DND-41 (cell line): ENCODE data around the gene ZSCAN25.

ENCODE experiments used
- ATAC-seq: fragments of 200-7000 bp; cut with Tn5 transposase; 3 replicates; pipeline ENCODE4 v1.9.1; 2021; ENCODE audit warnings: low read depth; ENCODE audit not compliant: insufficient read depth
- DNase-seq: peaks from one replicate; pipeline ENCODE4 v3.0.0-alpha.2; 2020
- H2AFZ ChIP-seq: 2 replicates; pipeline ENCODE4 v1.6.0; 2012; ENCODE audit warnings: low read depth, low read length
- H3K27ac ChIP-seq: 2 replicates; pipeline ENCODE4 v1.5.1; 2012; ENCODE audit warnings: low read length, inconsistent platforms
- H3K27me3 ChIP-seq: fragments of 200-600 bp; sonication (generic); 2 replicates; pipeline ENCODE4 v1.6.0; 2012; ENCODE audit warnings: low read length, mild to moderate bottlenecking, inconsistent platforms; ENCODE audit not compliant: insufficient read depth, poor library complexity
- H3K36me3 ChIP-seq: 2 replicates; pipeline ENCODE4 v1.5.1; 2012; ENCODE audit warnings: low read length, inconsistent platforms; ENCODE audit not compliant: insufficient read depth
- H3K4me1 ChIP-seq: 2 replicates; pipeline ENCODE4 v1.5.1; 2012; ENCODE audit warnings: mild to moderate bottlenecking, low read length; ENCODE audit not compliant: insufficient read depth
- H3K4me2 ChIP-seq: 2 replicates; pipeline ENCODE4 v1.6.0; 2012; ENCODE audit warnings: mild to moderate bottlenecking, moderate library complexity, low read length, inconsistent platforms; ENCODE audit not compliant: insufficient read depth
- H3K4me3 ChIP-seq, 2 experiments: fragments of 200-600 bp in 1 of 2; shearing (Covaris generic) in 1 of 2; 2 replicates each; pipeline ENCODE4 v1.5.1; 2012 to 2016; ENCODE audit warnings: inconsistent platforms in 2 of 2, low read length in 2 of 2, mild to moderate bottlenecking in 2 of 2, low read depth in 1 of 2, moderate library complexity in 1 of 2
- H3K79me2 ChIP-seq: 2 replicates; pipeline ENCODE4 v1.6.0; 2012; ENCODE audit warnings: low read length, inconsistent platforms; ENCODE audit not compliant: insufficient read depth
- H3K9ac ChIP-seq: 2 replicates; pipeline ENCODE4 v1.6.0; 2012; ENCODE audit warnings: low read depth, mild to moderate bottlenecking, inconsistent platforms, low read length, moderate library complexity
- H3K9me3 ChIP-seq: 2 replicates; pipeline ENCODE4 v1.5.1; 2012; ENCODE audit warnings: low read length, moderate library complexity, mild to moderate bottlenecking, inconsistent platforms; ENCODE audit not compliant: insufficient read depth, severe bottlenecking
- H4K20me1 ChIP-seq: 2 replicates; pipeline ENCODE4 v1.6.0; 2012; ENCODE audit warnings: low read length; ENCODE audit not compliant: insufficient read depth
- CTCF ChIP-seq: IDR thresholded peaks from 2 replicates; pipeline ENCODE4 v1.5.1; 2012; ENCODE audit warnings: borderline replicate concordance, low read length, moderate library complexity, mild to moderate bottlenecking; ENCODE audit not compliant: poor library complexity, severe bottlenecking; ENCODE audit errors: extremely low read depth
- EZH2 ChIP-seq: IDR thresholded peaks from 3 replicates; pipeline ENCODE4 v1.6.1; 2012; ENCODE audit warnings: borderline replicate concordance, low read depth, mild to moderate bottlenecking, moderate library complexity, low read length, inconsistent platforms; ENCODE audit not compliant: severe bottlenecking

The ZSCAN25 gene

GRCh38 chr7:99596408-99596955, 20.3 kb upstream of the ZSCAN25 start:
- no peak for DNase-seq
- H3K4me3 ChIP-seq: no peak overlapping the region
- no peaks in the 10 kb centered on the region for H3K27me3 ChIP-seq
- H3K36me3 ChIP-seq: no peaks in the 10 kb centered on the region
- H4K20me1 ChIP-seq: no peaks in the 10 kb centered on the region
- no peak overlapping the region for H3K4me2 ChIP-seq
- no peaks in the 10 kb centered on the region for H3K4me1 ChIP-seq
- TF ChIP-seq EZH2 (no peak), CTCF (no peak)
- no peak for ATAC-seq
- H3K27ac ChIP-seq: no peak overlapping the region
- H3K79me2 ChIP-seq: no peaks in the 10 kb centered on the region
- no peaks in the 10 kb centered on the region for H3K9me3 ChIP-seq
- H2AFZ ChIP-seq: no peak overlapping the region
- H3K9ac ChIP-seq: no peak overlapping the region

GRCh38 chr7:99597762-99598501, 18.8 kb upstream of the ZSCAN25 start, which contains the start of gene TMEM225B:
TSS of gene TMEM225B (plus strand) at chr7:99598267. CDS start at chr7:99604389, 6,122 bp downstream.
- TF ChIP-seq CTCF: no peak
- no peak for TF ChIP-seq EZH2
- no peak within 1 kb of the TSS for H3K4me3 ChIP-seq
- H3K79me2 ChIP-seq: no peaks in the 10 kb centered on the region
- no peaks in the 10 kb centered on the region for H3K36me3 ChIP-seq
- H3K4me2 ChIP-seq: no peak within 1 kb of the TSS
- no peak for DNase-seq
- no peak within 1 kb of the TSS for H3K9ac ChIP-seq
- no peaks in the 10 kb centered on the region for H3K4me1 ChIP-seq
- ATAC-seq: peak; percentile 41
- H3K27ac ChIP-seq: no peak within 1 kb of the TSS
- no peaks in the 10 kb centered on the region for H3K27me3 ChIP-seq
- no peaks in the 10 kb centered on the region for H3K9me3 ChIP-seq
- no peak within 1 kb of the TSS for H2AFZ ChIP-seq
- no peaks in the 10 kb centered on the region for H4K20me1 ChIP-seq

- Histone ChIP-seq H3K27me3 (no peaks in the 10 kb centered on the region), H3K36me3 (no peaks in the 10 kb centered on the region), H3K9me3 (no peaks in the 10 kb centered on the region), H3K4me2 (no peak overlapping the region), H3K9ac (no peak overlapping the region), H4K20me1 (no peaks in the 10 kb centered on the region), H3K79me2 (no peaks in the 10 kb centered on the region), H2AFZ (no peak overlapping the region), H3K4me1 (no peaks in the 10 kb centered on the region), H3K27ac (no peak overlapping the region), H3K4me3 (no peak overlapping the region)
- no peak for DNase-seq
- TF ChIP-seq CTCF (no peak), EZH2 (no peak)
- ATAC-seq: no peak
These were observed 16.9 kb upstream of the ZSCAN25 start for GRCh38 chr7:99599836-99600235.
